IMR-90 (cell line): ENCODE data around the gene PAPPA. TPM values are rescaled to one million over a fixed set of nuclear protein-coding genes. Genes with fewer than 3 reads are reported as not detected.

Experiments used
- ATAC-seq: fragments of 200-7000 bp; cut with Tn5 transposase; 2 replicates; pipeline ENCODE4 v1.9.1; 2020; ENCODE audit warnings: low read depth, mild to moderate bottlenecking, moderate library complexity
- BruUV-seq: library from RNA; stranded (reverse); fragments of 400-500 nt; replicated peaks from 2 replicates; lab custom pipeline; 2021; lab: Mats Ljungman, UMichigan
- CTCF ChIA-PET: fragments of 300-600 bp; formaldehyde crosslinking; extraction: SDS; loops from one replicate; lab custom pipeline; 2021; ENCODE audit warnings: antibody characterized with exemption; lab: Yijun Ruan, JAX
- POLR2A ChIA-PET: fragments of 300-600 bp; sonication (Branson Sonifier 250); formaldehyde crosslinking; loops from one replicate; lab custom pipeline; 2022; ENCODE audit warnings: antibody characterized with exemption; ENCODE audit not compliant: unreplicated experiment; lab: Charles Lee
- DNase-seq: peaks from one replicate; pipeline ENCODE4 v3.0.0; 2013
- H2AFZ ChIP-seq: replicated peaks from 2 replicates; pipeline ENCODE3; 2013; ENCODE audit warnings: low read length, mild to moderate bottlenecking; ENCODE audit not compliant: poor library complexity
- H2AK5ac ChIP-seq: 2 replicates; pipeline ENCODE4 v1.6.1; 2013; ENCODE audit warnings: low read depth, low read length, inconsistent platforms
- H2AK9ac ChIP-seq: replicated peaks from 2 replicates; pipeline ENCODE3; 2013; ENCODE audit warnings: mild to moderate bottlenecking, low read depth, low read length, moderate library complexity; ENCODE audit not compliant: poor library complexity
- H2BK120ac ChIP-seq: 2 replicates; pipeline ENCODE4 v1.6.1; 2013; ENCODE audit warnings: low read depth, low read length, inconsistent platforms
- H2BK15ac ChIP-seq: 3 replicates; pipeline ENCODE4 v1.6.1; 2013; ENCODE audit warnings: low read depth, low read length, inconsistent platforms
- H2BK20ac ChIP-seq: 2 replicates; pipeline ENCODE4 v1.6.1; 2013; ENCODE audit warnings: low read depth, mild to moderate bottlenecking, inconsistent platforms, low read length, moderate library complexity
- H2BK5ac ChIP-seq: 2 replicates; pipeline ENCODE4 v1.6.1; 2013; ENCODE audit warnings: mild to moderate bottlenecking, low read depth, low read length, inconsistent platforms; ENCODE audit not compliant: poor library complexity, severe bottlenecking
- H3K14ac ChIP-seq: replicated peaks from 2 replicates; pipeline ENCODE4 v1.6.1; 2013; ENCODE audit warnings: low read depth, low read length, inconsistent platforms
- H3K18ac ChIP-seq: 2 replicates; pipeline ENCODE4 v1.6.1; 2013; ENCODE audit warnings: low read depth, low read length, control low read depth
- H3K23ac ChIP-seq: 2 replicates; pipeline ENCODE4 v1.6.1; 2013; ENCODE audit warnings: low read depth, low read length, inconsistent platforms
- H3K27ac ChIP-seq: 2 replicates; pipeline ENCODE4 v1.5.1; 2013; ENCODE audit warnings: mild to moderate bottlenecking, control low read depth, low read length; ENCODE audit not compliant: insufficient read depth
- H3K27me3 ChIP-seq: 2 replicates; pipeline ENCODE4 v1.6.1; 2013; ENCODE audit warnings: low read length; ENCODE audit not compliant: control insufficient read depth, insufficient read depth
- H3K36me3 ChIP-seq: 2 replicates; pipeline ENCODE4 v1.6.1; 2013; ENCODE audit warnings: low read length, mixed read lengths; ENCODE audit not compliant: control insufficient read depth, insufficient read depth
- H3K4ac ChIP-seq: 2 replicates; pipeline ENCODE4 v1.6.1; 2013; ENCODE audit warnings: low read depth, low read length, inconsistent platforms
- H3K4me1 ChIP-seq: 2 replicates; pipeline ENCODE4 v1.6.1; 2013; ENCODE audit warnings: low read length, mixed read lengths; ENCODE audit not compliant: control insufficient read depth, insufficient read depth
- H3K4me2 ChIP-seq: 2 replicates; pipeline ENCODE4 v1.6.1; 2013; ENCODE audit warnings: low read depth, mild to moderate bottlenecking, control low read depth, low read length, moderate library complexity
- H3K4me3 ChIP-seq: 2 replicates; pipeline ENCODE4 v1.5.1; 2013; ENCODE audit warnings: low read depth, mild to moderate bottlenecking, control low read depth, low read length, moderate library complexity; ENCODE audit not compliant: insufficient read depth
- H3K56ac ChIP-seq: 2 replicates; pipeline ENCODE4 v1.6.1; 2013; ENCODE audit warnings: low read length, inconsistent platforms; ENCODE audit not compliant: insufficient read depth; ENCODE audit errors: extremely low read depth
- H3K79me1 ChIP-seq, 2 experiments: 2 replicates each; pipeline ENCODE4 v1.6.1; 2013; ENCODE audit warnings: low read length in 2 of 2, inconsistent platforms in 1 of 2, low read depth in 1 of 2
- H3K9ac ChIP-seq: 2 replicates; pipeline ENCODE4 v1.6.1; 2013; ENCODE audit warnings: low read depth, low read length, control low read depth
- H3K9me1 ChIP-seq: 2 replicates; pipeline ENCODE4 v1.6.1; 2013; ENCODE audit warnings: low read length, inconsistent platforms; ENCODE audit not compliant: insufficient read depth
- H3K9me3 ChIP-seq: 2 replicates; pipeline ENCODE4 v1.6.1; 2013; ENCODE audit warnings: low read length; ENCODE audit not compliant: control insufficient read depth, insufficient read depth
- H4K20me1 ChIP-seq: 2 replicates; pipeline ENCODE4 v1.6.1; 2013; ENCODE audit warnings: low read length, inconsistent platforms; ENCODE audit not compliant: insufficient read depth
- H4K5ac ChIP-seq: 2 replicates; pipeline ENCODE4 v1.6.1; 2013; ENCODE audit warnings: mild to moderate bottlenecking, low read depth, low read length, control low read depth
- H4K8ac ChIP-seq, 2 experiments: 2 replicates each; pipeline ENCODE4 v1.6.1; 2013; ENCODE audit warnings: low read depth in 2 of 2, low read length in 2 of 2, control low read depth in 1 of 2, inconsistent platforms in 1 of 2
- H4K91ac ChIP-seq: 2 replicates; pipeline ENCODE4 v1.6.1; 2013; ENCODE audit warnings: low read depth, low read length, inconsistent platforms; ENCODE audit not compliant: insufficient read depth
- BHLHE40 ChIP-seq: fragments of 150-350 bp; IDR thresholded peaks from 2 replicates; pipeline ENCODE4 v1.6.1; 2016; ENCODE audit warnings: mild to moderate bottlenecking, low read depth, low read length
- CEBPB ChIP-seq: IDR thresholded peaks from 2 replicates; pipeline ENCODE4 v1.6.1; 2012; ENCODE audit warnings: low read depth, low read length, improper control_type of control experiment
- CHD1 ChIP-seq: IDR thresholded peaks from 2 replicates; pipeline ENCODE4 v1.6.1; 2012; ENCODE audit warnings: low read depth, low read length, improper control_type of control experiment
- FOS ChIP-seq: fragments of 150-350 bp; IDR thresholded peaks from 2 replicates; pipeline ENCODE4 v1.6.1; 2016; ENCODE audit warnings: low read depth, low read length
- MAFK ChIP-seq: IDR thresholded peaks from 2 replicates; pipeline ENCODE4 v1.6.1; 2012; ENCODE audit warnings: low read depth, low read length, improper control_type of control experiment
- MAZ ChIP-seq: IDR thresholded peaks from 2 replicates; pipeline ENCODE4 v1.6.1; 2012; ENCODE audit warnings: low read depth, mild to moderate bottlenecking, low read length, improper control_type of control experiment, moderate library complexity, borderline replicate concordance
- MXI1 ChIP-seq: IDR thresholded peaks from 2 replicates; pipeline ENCODE4 v1.6.1; 2012; ENCODE audit warnings: low read depth, mild to moderate bottlenecking, low read length, moderate library complexity, borderline replicate concordance
- NFE2L2 ChIP-seq: fragments of 150-350 bp; IDR thresholded peaks from 2 replicates; pipeline ENCODE4 v1.6.1; 2016; ENCODE audit warnings: low read depth, mild to moderate bottlenecking, low read length
- POLR2A ChIP-seq: IDR thresholded peaks from 2 replicates; pipeline ENCODE4 v1.6.1; 2012; ENCODE audit warnings: mild to moderate bottlenecking, low read depth, low read length
- RAD21 ChIP-seq: IDR thresholded peaks from 2 replicates; pipeline ENCODE4 v1.6.1; 2012; ENCODE audit warnings: low read length, improper control_type of control experiment
- RCOR1 ChIP-seq: IDR thresholded peaks from 2 replicates; pipeline ENCODE4 v1.6.1; 2012; ENCODE audit warnings: mild to moderate bottlenecking, low read length, improper control_type of control experiment; ENCODE audit not compliant: insufficient replicate concordance
- RFX5 ChIP-seq: IDR thresholded peaks from 2 replicates; pipeline ENCODE4 v1.8.0; 2012; ENCODE audit warnings: low read depth, mild to moderate bottlenecking, low read length, moderate library complexity
- WGBS, 2 experiments: methylation state at CpG; one replicate each; pipeline versions ENCODE4 v1.1.5 to v1.1.7; 2013; ENCODE audit warnings: missing lambda C conversion rate in 2 of 2; ENCODE audit not compliant: insufficient read length in 1 of 2; ENCODE audit errors: extremely low coverage in 2 of 2; 5-methylcytosine and 5-hydroxymethylcytosine counted together
- dilution Hi-C: fragments of 300-500 bp; cut with HindIII; formaldehyde crosslinking; loops from one replicate; pipeline ENCODE4 v1.14.3; 2018; ENCODE audit warnings: low sequenced_read_pairs; ENCODE audit not compliant: unreplicated experiment
- in situ Hi-C: fragments of 300-500 bp; cut with MboI; formaldehyde crosslinking; loops from 3 replicates; pipeline ENCODE4 v1.14.3; 2019; ENCODE audit warnings: low sequenced_read_pairs, inconsistent platforms, mixed read lengths
- intact Hi-C: fragments of 100-400 bp; cut with micrococcal nuclease; formaldehyde crosslinking; loops from 2 replicates; pipeline ENCODE4 v1.10.0; 2022
- polyA plus RNA-seq, 3 experiments: library from polyadenylated mRNA; depleted of rRNA; stranded (reverse); fragments of >200 nt; gene quantifications; 2 replicates each; pipeline ENCODE4 v1.2.3, GENCODE V29; 2012; ENCODE audit warnings: low replicate concordance in 1 of 3
- total RNA-seq: library from RNA; depleted of rRNA; stranded (reverse); fragments of >200 nt; gene quantifications from 2 replicates; pipeline ENCODE4 v1.2.3, GENCODE V29; 2012
- TF ChIP-seq, protein P1 (sequence below): fragments of 150-350 bp; IDR thresholded peaks from 2 replicates; pipeline ENCODE4 v1.6.1; 2017; ENCODE audit warnings: mild to moderate bottlenecking, antibody characterized with exemption, low read length, low read depth
- TF ChIP-seq, protein P2 (sequence below): conservative IDR thresholded peaks from 2 replicates; pipeline ENCODE4 v1.5.1; 2012; ENCODE audit warnings: mild to moderate bottlenecking, low read depth, low read length, improper control_type of control experiment
- TF ChIP-seq, protein P3 (sequence below): fragments of 150-350 bp; IDR thresholded peaks from 2 replicates; pipeline ENCODE4 v1.6.1; 2016; ENCODE audit warnings: low read depth, mild to moderate bottlenecking, low read length, moderate library complexity, borderline replicate concordance

The PAPPA gene
- total and polyA plus RNA-seq, 2 of the 4 experiments (the other 2 are of a cell fraction), result 8.3 to 12.4 TPM

GRCh38 chr9:116383133-116383532 lies 229.5 kb downstream of the PAPPA start:
- WGBS, 2 experiments, result no CpG with 5 or more reads among the region's 5 CpGs
- Histone ChIP-seq H3K36me3 (peaks cover 68% of the 10 kb centered on the region), H3K4me3 (no peak overlapping the region), H2AK5ac (no peak overlapping the region), H4K5ac (no peak overlapping the region), H2AFZ (no peak overlapping the region), H4K91ac (no peak overlapping the region), H3K18ac (no peak overlapping the region), H3K27ac (no peak overlapping the region), H3K4me2 (no peak overlapping the region), H2AK9ac (no peak overlapping the region), H3K4me1 (peaks cover 11% of the 10 kb centered on the region), H2BK20ac (no peak overlapping the region), H3K79me1 (peaks cover 0 to 3% of the 10 kb centered on the region in 2 experiments; a peak in 1 of 4 replicates), H3K9me1 (peaks cover 26% of the 10 kb centered on the region), H3K56ac (no peak overlapping the region), H3K9ac (no peak overlapping the region), H4K8ac (no peak overlapping the region), H2BK120ac (no peak overlapping the region), H2BK5ac (no peak overlapping the region), H3K27me3 (no peaks in the 10 kb centered on the region), H4K20me1 (no peaks in the 10 kb centered on the region), H2BK15ac (no peak overlapping the region), H3K4ac (no peak overlapping the region), H3K9me3 (no peaks in the 10 kb centered on the region), H3K23ac (no peak overlapping the region), H3K14ac (no peak overlapping the region)
- POLR2A ChIA-PET, result no interaction called here
- no TSS peak for BruUV-seq
- in situ Hi-C loops, result no loop called here
- CTCF ChIA-PET, result no interaction called here
- no peak for TF ChIP-seq MXI1
- TF ChIP-seq, protein P1, sequence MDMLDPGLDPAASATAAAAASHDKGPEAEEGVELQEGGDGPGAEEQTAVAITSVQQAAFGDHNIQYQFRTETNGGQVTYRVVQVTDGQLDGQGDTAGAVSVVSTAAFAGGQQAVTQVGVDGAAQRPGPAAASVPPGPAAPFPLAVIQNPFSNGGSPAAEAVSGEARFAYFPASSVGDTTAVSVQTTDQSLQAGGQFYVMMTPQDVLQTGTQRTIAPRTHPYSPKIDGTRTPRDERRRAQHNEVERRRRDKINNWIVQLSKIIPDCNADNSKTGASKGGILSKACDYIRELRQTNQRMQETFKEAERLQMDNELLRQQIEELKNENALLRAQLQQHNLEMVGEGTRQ, result no peak
- TF ChIP-seq RFX5, result no peak
- no peak for TF ChIP-seq MAZ
- TF ChIP-seq RCOR1, result no peak
- TF ChIP-seq, protein P2, sequence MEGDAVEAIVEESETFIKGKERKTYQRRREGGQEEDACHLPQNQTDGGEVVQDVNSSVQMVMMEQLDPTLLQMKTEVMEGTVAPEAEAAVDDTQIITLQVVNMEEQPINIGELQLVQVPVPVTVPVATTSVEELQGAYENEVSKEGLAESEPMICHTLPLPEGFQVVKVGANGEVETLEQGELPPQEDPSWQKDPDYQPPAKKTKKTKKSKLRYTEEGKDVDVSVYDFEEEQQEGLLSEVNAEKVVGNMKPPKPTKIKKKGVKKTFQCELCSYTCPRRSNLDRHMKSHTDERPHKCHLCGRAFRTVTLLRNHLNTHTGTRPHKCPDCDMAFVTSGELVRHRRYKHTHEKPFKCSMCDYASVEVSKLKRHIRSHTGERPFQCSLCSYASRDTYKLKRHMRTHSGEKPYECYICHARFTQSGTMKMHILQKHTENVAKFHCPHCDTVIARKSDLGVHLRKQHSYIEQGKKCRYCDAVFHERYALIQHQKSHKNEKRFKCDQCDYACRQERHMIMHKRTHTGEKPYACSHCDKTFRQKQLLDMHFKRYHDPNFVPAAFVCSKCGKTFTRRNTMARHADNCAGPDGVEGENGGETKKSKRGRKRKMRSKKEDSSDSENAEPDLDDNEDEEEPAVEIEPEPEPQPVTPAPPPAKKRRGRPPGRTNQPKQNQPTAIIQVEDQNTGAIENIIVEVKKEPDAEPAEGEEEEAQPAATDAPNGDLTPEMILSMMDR, result no peak
- TF ChIP-seq FOS, result no peak
- no peak for TF ChIP-seq MAFK
- TF ChIP-seq POLR2A, result no peak
- TF ChIP-seq, protein P3, sequence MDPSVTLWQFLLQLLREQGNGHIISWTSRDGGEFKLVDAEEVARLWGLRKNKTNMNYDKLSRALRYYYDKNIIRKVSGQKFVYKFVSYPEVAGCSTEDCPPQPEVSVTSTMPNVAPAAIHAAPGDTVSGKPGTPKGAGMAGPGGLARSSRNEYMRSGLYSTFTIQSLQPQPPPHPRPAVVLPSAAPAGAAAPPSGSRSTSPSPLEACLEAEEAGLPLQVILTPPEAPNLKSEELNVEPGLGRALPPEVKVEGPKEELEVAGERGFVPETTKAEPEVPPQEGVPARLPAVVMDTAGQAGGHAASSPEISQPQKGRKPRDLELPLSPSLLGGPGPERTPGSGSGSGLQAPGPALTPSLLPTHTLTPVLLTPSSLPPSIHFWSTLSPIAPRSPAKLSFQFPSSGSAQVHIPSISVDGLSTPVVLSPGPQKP, result no peak
- TF ChIP-seq NFE2L2, result no peak
- TF ChIP-seq CHD1, result no peak
- no peak for TF ChIP-seq CEBPB
- TF ChIP-seq BHLHE40, result no peak
- TF ChIP-seq RAD21, result no peak
- ATAC-seq (no peak), DNase-seq (no peak)
- intact Hi-C loops, result loop anchor here (5.0 kb wide), 1 partner anchor 189 kb away; no protein-coding TSS in a partner anchor
- dilution Hi-C loops, result no loop called here
